Measurements from ENCODE around the gene TMEM238.

The TMEM238 gene

GRCh38 chr19:55377356-55378131 is 6.5 kb downstream of the TMEM238 start:
- DNase-seq (ENCODE audit: low read depth), result no peak

GRCh38 chr19:55376241-55376933 is 7.7 kb downstream of the TMEM238 start, which contains the start of gene TMEM190:
TSS of gene TMEM190 (plus strand) at chr19:55376826. CDS start at chr19:55376854, 28 bp downstream.
- DNase-seq (ENCODE audit: low read depth), result no peak

GRCh38 chr19:55373993-55374757 is 9.9 kb downstream of the TMEM238 start:
- no peak for DNase-seq (ENCODE audit: low read depth)

GRCh38 chr19:55373306-55373992 is 10.6 kb downstream of the TMEM238 start:
- no peak for DNase-seq (ENCODE audit: low read depth)

- no peak for DNase-seq (ENCODE audit: low read depth)
These were observed 11.6 kb downstream of the TMEM238 start for GRCh38 chr19:55372316-55373081.

GRCh38 chr19:55370305-55370988 is 13.6 kb downstream of the TMEM238 start, which contains the start of gene IL11:
TSS of gene IL11 (minus strand) at chr19:55370463. CDS start at chr19:55370310, 153 bp downstream.
- no peak for DNase-seq (ENCODE audit: low read depth)

- peak; percentile 55 for DNase-seq (ENCODE audit: low read depth)
These were observed 14.3 kb downstream of the TMEM238 start for GRCh38 chr19:55369653-55370304.

- DNase-seq (ENCODE audit: low read depth), result no peak
These were observed 15.2 kb downstream of the TMEM238 start for GRCh38 chr19:55368701-55369563.

- no peak for DNase-seq (ENCODE audit: low read depth)
These were observed 16.0 kb downstream of the TMEM238 start for GRCh38 chr19:55368106-55368505.

GRCh38 chr19:55366790-55367189 is 17.3 kb downstream of the TMEM238 start:
- no peak for DNase-seq (ENCODE audit: low read depth)

GRCh38 chr19:55365964-55366363 is 18.1 kb downstream of the TMEM238 start:
- DNase-seq (ENCODE audit: low read depth), result no peak

- DNase-seq (ENCODE audit: low read depth), result no peak
These were observed 18.8 kb downstream of the TMEM238 start for GRCh38 chr19:55365245-55365644.

GRCh38 chr19:55362990-55363716 is 20.9 kb downstream of the TMEM238 start, which contains the start of gene GARIN5B:
TSS of gene GARIN5B (minus strand) at chr19:55363260. CDS start at chr19:55363066, 194 bp downstream.
- DNase-seq (ENCODE audit: low read depth), result no peak

- DNase-seq (ENCODE audit: low read depth), result no peak
These were observed 21.7 kb downstream of the TMEM238 start for GRCh38 chr19:55362174-55362989.

GRCh38 chr19:55360902-55361301 is 23.2 kb downstream of the TMEM238 start:
- no peak for DNase-seq (ENCODE audit: low read depth)

- DNase-seq (ENCODE audit: low read depth), result no peak
These were observed 24.9 kb downstream of the TMEM238 start for GRCh38 chr19:55358943-55359908.
